HepG2 (cell line): ENCODE data around the gene PRMT5. TPM values are rescaled to one million over a fixed set of nuclear protein-coding genes. Genes with fewer than 3 reads are reported as not detected.

Source experiments
- BRF2 ChIP-seq: sonication (generic); formaldehyde crosslinking; IDR thresholded peaks from 2 replicates; pipeline ENCODE4 v1.8.1; 2022; ENCODE audit warnings: mild to moderate bottlenecking, missing genetic modification reagents
- CCAR2 ChIP-seq: fragments of 200-400 bp; formaldehyde crosslinking; optimal IDR thresholded peaks from 2 replicates; pipeline ENCODE3; 2018; ENCODE audit warnings: low read depth, mild to moderate bottlenecking, low read length, moderate library complexity
- CEBPZ ChIP-seq: IDR thresholded peaks from 2 replicates; pipeline ENCODE4 v1.6.1; 2012; ENCODE audit warnings: low read length, improper control_type of control experiment
- DRAP1 ChIP-seq: IDR thresholded peaks from 2 replicates; pipeline ENCODE4 v1.6.1; 2016; ENCODE audit warnings: missing genetic modification reagents, missing compliant biosample characterization
- FLYWCH1 ChIP-seq: sonication (generic); formaldehyde crosslinking; IDR thresholded peaks from 2 replicates; pipeline ENCODE4 v1.8.1; 2023; ENCODE audit warnings: mild to moderate bottlenecking, missing genetic modification reagents
- FOXJ3 ChIP-seq: sonication (generic); formaldehyde crosslinking; IDR thresholded peaks from 2 replicates; pipeline ENCODE4 v1.4.0; 2020; ENCODE audit warnings: missing genetic modification reagents, mild to moderate bottlenecking, borderline replicate concordance
- HIVEP1 ChIP-seq: sonication (generic); formaldehyde crosslinking; IDR thresholded peaks from 2 replicates; pipeline ENCODE4 v1.4.0; 2020; ENCODE audit warnings: mild to moderate bottlenecking, missing genetic modification reagents
- NFE2L2 ChIP-seq: fragments of 150-350 bp; IDR thresholded peaks from 2 replicates; pipeline ENCODE4 v1.6.1; 2014; ENCODE audit warnings: low read length
- POLR2A ChIP-seq, 2 experiments: IDR thresholded peaks; 2 replicates each; pipeline ENCODE4 v1.6.1; 2011; ENCODE audit warnings: low read depth in 2 of 2, low read length in 2 of 2, mild to moderate bottlenecking in 1 of 2, moderate library complexity in 1 of 2; ENCODE audit not compliant: insufficient read depth in 1 of 2
- RBAK ChIP-seq: sonication (generic); formaldehyde crosslinking; IDR thresholded peaks from 2 replicates; pipeline ENCODE4 v1.5.1; 2020; ENCODE audit warnings: mild to moderate bottlenecking, missing genetic modification reagents
- REPIN1 ChIP-seq: sonication (generic); formaldehyde crosslinking; IDR thresholded peaks from 2 replicates; pipeline ENCODE4 v1.8.0; 2022; ENCODE audit warnings: missing genetic modification reagents, low read depth, mild to moderate bottlenecking, borderline replicate concordance
- SOX6 ChIP-seq, 2 experiments: fragments of 450-650 bp in 1 of 2; sonication (generic) in 1 of 2; formaldehyde crosslinking in 1 of 2; IDR thresholded peaks; 2 replicates each; pipeline versions ENCODE4 v1.4.0 to v1.6.1; 2017 to 2020; ENCODE audit warnings: antibody characterized with exemption in 1 of 2, mild to moderate bottlenecking in 1 of 2, missing genetic modification reagents in 1 of 2
- ZNF124 ChIP-seq: sonication (generic); formaldehyde crosslinking; IDR thresholded peaks from 2 replicates; pipeline ENCODE4 v1.4.0; 2020; ENCODE audit warnings: missing genetic modification reagents
- ZNF432 ChIP-seq: sonication (generic); formaldehyde crosslinking; IDR thresholded peaks from 2 replicates; pipeline ENCODE4 v1.5.0; 2020; ENCODE audit warnings: missing genetic modification reagents, mild to moderate bottlenecking, borderline replicate concordance
- ZNF530 ChIP-seq: sonication (generic); formaldehyde crosslinking; IDR thresholded peaks from 2 replicates; pipeline ENCODE4 v1.5.0; 2020; ENCODE audit warnings: low read depth, mild to moderate bottlenecking, missing genetic modification reagents
- ZNF558 ChIP-seq: sonication (generic); formaldehyde crosslinking; IDR thresholded peaks from 2 replicates; pipeline ENCODE4 v1.9.0; 2022; ENCODE audit warnings: mild to moderate bottlenecking, missing genetic modification reagents, borderline replicate concordance
- ZNF660 ChIP-seq: sonication (generic); formaldehyde crosslinking; IDR thresholded peaks from 2 replicates; pipeline ENCODE4 v1.5.1; 2020; ENCODE audit warnings: mild to moderate bottlenecking, low read depth, missing genetic modification reagents, borderline replicate concordance
- ZNF776 ChIP-seq: sonication (generic); formaldehyde crosslinking; IDR thresholded peaks from 2 replicates; pipeline ENCODE4 v1.4.0; 2020; ENCODE audit warnings: mild to moderate bottlenecking, missing genetic modification reagents
- polyA plus RNA-seq, 8 experiments: library from polyadenylated mRNA; depleted of rRNA in 3 of 8; stranded (reverse) in 7 of 8; unstranded in 1 of 8; fragments of >200 nt; fragmentation: Illumina TruSeq in 4 of 8; extraction: Trizol in 4 of 8; gene quantifications; 2 replicates each; pipeline versions ENCODE4 v1.2.1 to v1.2.3, GENCODE V29; 2011 to 2016; ENCODE audit warnings: low read depth in 4 of 8, missing spikeins in 1 of 8, mixed read lengths in 1 of 8; ENCODE audit not compliant: insufficient read depth in 1 of 8
- total RNA-seq, 5 experiments: library from RNA; depleted of rRNA; stranded (reverse); fragments of >200 nt; fragmentation: Illumina TruSeq; extraction: Trizol; gene quantifications; 2 replicates each; pipeline ENCODE4 v1.2.3, GENCODE V29; 2016; ENCODE audit warnings: low read depth in 1 of 5

Gene PRMT5
- total and polyA plus RNA-seq, 2 of the 13 experiments (the other 11 are each of a cell fraction or from before 2014, with no cell fraction given), result 210 to 354 TPM

- TF ChIP-seq ZNF530 (CRISPR knock-in tag) (no peak), NFE2L2 (no peak; the same call in 1 of the 2 replicates), RBAK (peak; percentile 62; the same call in 1 of the 2 replicates), SOX6 (IDR thresholded peaks at IDR 0.05) (no peak), SOX6 (CRISPR knock-in tag; IDR thresholded peaks at IDR 0.05) (peak; percentile 86), FOXJ3 (CRISPR knock-in tag) (peak; percentile 95), DRAP1 (CRISPR knock-in tag) (peak; percentile 97), ZNF124 (CRISPR knock-in tag) (peak; percentile 100), REPIN1 (peak; percentile 100), CCAR2 (peak; percentile 89), ZNF776 (CRISPR knock-in tag) (peak; percentile 29; the same call in 1 of the 2 replicates), ZNF660 (CRISPR knock-in tag) (no peak; the same call in 1 of the 2 replicates), BRF2 (CRISPR knock-in tag) (peak; percentile 98; the same call in 1 of the 2 replicates), HIVEP1 (CRISPR knock-in tag) (peak; percentile 98), CEBPZ (no peak), ZNF558 (CRISPR knock-in tag) (peak; percentile 91; the same call in 1 of the 2 replicates), FLYWCH1 (CRISPR knock-in tag) (peak; percentile 80; the same call in 1 of the 2 replicates), ZNF432 (CRISPR knock-in tag) (no peak), POLR2A (IDR thresholded peaks at IDR 0.05; ENCODE audit: insufficient read depth in 1 of 2, low read depth in 2 of 2, low read length in 2 of 2) (peak; percentile 96 to 98)
- TF ChIP-seq, all 625 proteins: peak for 507
Measured at GRCh38 chr14:22929104-22929960, at the start of gene PRMT5 (continued).
